Spinal cord (tissue), 10 donors: ENCODE measurements around the gene SCN2B. TPM values are rescaled to one million over a fixed set of nuclear protein-coding genes. Genes with fewer than 3 reads are reported as not detected.

ENCODE experiments used
- DNase-seq, 6 donors: peaks; one replicate each; pipeline versions ENCODE4 v3.0.0 to v3.0.0-alpha.2; 2013 to 2015; ENCODE audit warnings: low spot score in 6 of 6, low read depth in 4 of 6
- H3K27ac ChIP-seq: one replicate; pipeline ENCODE4 v1.5.1; 2013; ENCODE audit warnings: low read depth, low read length, control low read depth
- H3K27me3 ChIP-seq: one replicate; pipeline ENCODE4 v1.6.1; 2013; ENCODE audit warnings: low read length; ENCODE audit not compliant: control insufficient read depth, insufficient read depth
- H3K36me3 ChIP-seq: one replicate; pipeline ENCODE4 v1.6.1; 2013; ENCODE audit warnings: low read length; ENCODE audit not compliant: control insufficient read depth, insufficient read depth
- H3K4me1 ChIP-seq: one replicate; pipeline ENCODE4 v1.6.1; 2013; ENCODE audit warnings: low read length; ENCODE audit not compliant: control insufficient read depth, insufficient read depth
- H3K4me3 ChIP-seq: one replicate; pipeline ENCODE4 v1.5.1; 2013; ENCODE audit warnings: low read depth, low read length, control low read depth
- H3K9me3 ChIP-seq: one replicate; pipeline ENCODE4 v1.6.1; 2013; ENCODE audit warnings: low read length; ENCODE audit not compliant: control insufficient read depth, insufficient read depth
- WGBS: methylation state at CpG from one replicate; pipeline ENCODE4 v1.1.5; 2013; ENCODE audit warnings: missing lambda C conversion rate; ENCODE audit not compliant: insufficient coverage; 5-methylcytosine and 5-hydroxymethylcytosine counted together
- polyA plus RNA-seq, 2 donors: library from polyadenylated mRNA; unstranded; fragments of 120-200 nt; gene quantifications; one replicate each; pipeline ENCODE4 v1.2.1, GENCODE V29; 2013; ENCODE audit not compliant: insufficient read length in 2 of 2
- total RNA-seq, 2 donors: library from RNA; depleted of rRNA in 1 of 2; stranded (reverse); fragments of 120-200 nt in 1 of 2; fragments of >200 nt in 1 of 2; gene quantifications; one replicate each; pipeline versions ENCODE4 v1.2.3 to v1.2.4, GENCODE V29; 2013 to 2014
- donor health status: healthy.

Gene SCN2B
- total and polyA plus RNA-seq, 4 donors = 12.6 to 24.6 (median 14.4) TPM

GRCh38 chr11:118148856-118149255 lies 27.6 kb downstream of the SCN2B start:
- WGBS = no CpG with 5 or more reads among the region's 2 CpGs
- Histone ChIP-seq H3K9me3 (no peaks in the 10 kb centered on the region), H3K27me3 (peaks cover 21% of the 10 kb centered on the region), H3K27ac (no peak overlapping the region), H3K4me3 (no peak overlapping the region), H3K36me3 (no peaks in the 10 kb centered on the region), H3K4me1 (peaks cover 58% of the 10 kb centered on the region)
- DNase-seq = peak in 3 of 6 donors; percentile 40 to 65 (median 59)

- H3K27me3 ChIP-seq = peaks cover 17% of the 10 kb centered on the region
- H3K36me3 ChIP-seq = no peaks in the 10 kb centered on the region
- 62% methylated on average over 6 of the region's 8 CpGs for WGBS
- no peak for DNase-seq
- H3K4me3 ChIP-seq = no peak overlapping the region
- H3K4me1 ChIP-seq = peaks cover 52% of the 10 kb centered on the region
- no peaks in the 10 kb centered on the region for H3K9me3 ChIP-seq
- no peak overlapping the region for H3K27ac ChIP-seq
These were observed 28.2 kb downstream of the SCN2B start for GRCh38 chr11:118148240-118148639.

DNA sequence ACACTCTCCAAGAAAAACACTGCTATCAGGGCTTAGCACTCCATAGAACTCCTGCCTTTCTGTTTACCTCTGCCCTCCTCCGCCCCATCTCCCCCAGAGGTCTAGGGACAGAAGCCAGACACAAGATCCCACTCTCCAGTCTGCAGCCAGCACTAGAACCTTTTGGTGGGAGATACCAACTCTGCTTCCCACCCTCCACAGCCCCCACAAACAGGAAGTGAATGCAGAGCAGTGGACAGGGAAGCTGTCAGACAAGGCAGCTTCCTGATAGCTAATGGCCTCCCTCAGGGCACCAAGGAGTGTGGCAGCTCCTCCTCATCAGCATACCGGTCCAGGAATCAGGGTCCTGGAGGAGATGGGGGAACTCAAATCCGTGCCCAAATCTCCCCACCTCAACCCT lies 28.9 kb downstream of the SCN2B start:
- peaks cover 18% of the 10 kb centered on the region for H3K27me3 ChIP-seq

DNA sequence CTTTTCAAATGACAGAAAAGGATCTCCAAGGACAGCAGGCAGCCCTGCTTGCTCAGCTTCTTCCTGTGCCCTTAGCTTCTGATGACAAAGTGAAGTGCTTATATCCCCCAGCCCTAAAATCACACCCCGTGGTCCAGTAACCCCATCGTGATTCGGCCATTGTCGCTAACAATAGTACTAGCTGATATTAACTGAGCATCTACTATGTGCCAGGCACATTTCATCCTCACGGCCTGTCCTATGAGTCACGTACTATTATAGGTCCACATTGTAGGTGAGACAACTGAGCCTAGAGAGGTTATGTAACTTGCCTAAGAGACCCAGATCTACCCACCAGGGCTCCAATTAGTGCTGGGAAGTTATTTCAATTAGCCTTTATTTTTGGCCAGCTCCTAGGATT lies 29.9 kb downstream of the SCN2B start:
- H3K36me3 ChIP-seq = no peaks in the 10 kb centered on the region
- H3K9me3 ChIP-seq = no peaks in the 10 kb centered on the region
- no peak for DNase-seq
- 84% methylated on average over 3 of the region's 6 CpGs for WGBS
- no peak overlapping the region for H3K27ac ChIP-seq
- H3K4me3 ChIP-seq = no peak overlapping the region
- H3K4me1 ChIP-seq = peaks cover 40% of the 10 kb centered on the region
- peaks cover 15% of the 10 kb centered on the region for H3K27me3 ChIP-seq

More for the DNA sequence above, 28.9 kb downstream of the SCN2B start:
- Histone ChIP-seq H3K27ac (no peak overlapping the region), H3K4me3 (no peak overlapping the region), H3K36me3 (no peaks in the 10 kb centered on the region), H3K9me3 (no peaks in the 10 kb centered on the region), H3K4me1 (peaks cover 48% of the 10 kb centered on the region)
- WGBS = no CpG with 5 or more reads among the region's 3 CpGs
- no peak for DNase-seq

DNA sequence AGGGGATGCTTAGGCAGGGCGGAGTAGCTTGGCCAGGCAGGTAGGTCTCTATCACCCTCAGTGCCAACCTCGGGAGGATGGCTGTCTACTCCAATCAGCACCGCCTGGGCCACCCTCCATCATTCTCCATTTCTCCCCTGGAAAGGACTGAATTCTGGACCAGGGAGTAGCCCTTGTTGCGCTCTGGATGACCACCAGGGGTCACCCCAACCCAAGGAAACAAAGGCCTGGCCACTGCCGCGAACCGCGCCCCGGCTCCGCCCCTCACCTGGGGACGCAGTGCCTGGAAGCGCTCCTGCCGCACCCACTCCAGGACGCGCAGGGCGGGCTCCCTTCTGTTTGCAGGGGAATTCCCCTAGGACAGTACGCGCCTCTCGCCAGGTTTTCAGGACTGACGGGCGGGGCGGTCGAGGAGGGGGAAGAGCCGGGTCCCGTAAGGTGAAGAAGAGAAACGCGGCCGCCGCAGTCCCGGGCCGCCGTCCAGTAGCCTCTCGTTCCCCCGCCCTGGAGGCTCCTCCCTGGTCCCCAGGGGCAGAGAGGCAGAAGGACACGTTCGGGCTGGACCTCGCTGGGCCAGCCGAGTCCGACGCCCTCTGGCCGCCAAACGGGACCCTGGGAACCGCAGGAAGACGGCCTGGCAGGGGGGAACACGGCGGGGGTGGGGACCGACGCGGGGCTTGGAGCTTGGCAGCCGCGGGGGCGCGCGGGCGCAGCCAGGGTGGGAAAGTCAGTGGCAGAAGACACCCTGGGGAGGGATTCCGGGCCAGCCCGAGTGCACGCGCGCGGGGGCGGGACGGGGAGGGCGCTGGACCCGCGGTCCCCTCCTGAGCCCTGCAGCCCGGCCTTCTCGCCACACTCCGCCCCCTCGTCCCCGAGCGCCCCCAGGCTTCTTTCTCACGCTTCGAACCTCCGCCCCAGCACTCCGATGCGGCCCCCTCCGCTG lies 30.9 kb downstream of the SCN2B start:
- peak overlapping the region; percentile 75 for H3K4me3 ChIP-seq
- peaks cover 2% of the 10 kb centered on the region for H3K36me3 ChIP-seq
- H3K9me3 ChIP-seq = no peaks in the 10 kb centered on the region
- no peak overlapping the region for H3K27ac ChIP-seq
- peaks cover 34% of the 10 kb centered on the region for H3K4me1 ChIP-seq
- WGBS = under 1% methylated on average over 74 of the region's 78 CpGs
- DNase-seq = peak; percentile 50 to 94 (median 69)
- H3K27me3 ChIP-seq = peaks cover 11% of the 10 kb centered on the region

GRCh38 chr11:118144301-118145268 lies 31.9 kb downstream of the SCN2B start:
- H3K27ac ChIP-seq = no peak overlapping the region

GRCh38 chr11:118143661-118144185 lies 32.7 kb downstream of the SCN2B start:
- H3K36me3 ChIP-seq = peaks cover 4% of the 10 kb centered on the region
- H3K4me1 ChIP-seq = peaks cover 23% of the 10 kb centered on the region
- peaks cover 14% of the 10 kb centered on the region for H3K27me3 ChIP-seq
- H3K4me3 ChIP-seq = no peak overlapping the region
- DNase-seq = no peak
- H3K9me3 ChIP-seq = no peaks in the 10 kb centered on the region
- 78% methylated on average over 6 of the region's 12 CpGs for WGBS
- no peak overlapping the region for H3K27ac ChIP-seq

More at GRCh38 chr11:118144301-118145268, 31.9 kb downstream of the SCN2B start:
- peaks cover 30% of the 10 kb centered on the region for H3K4me1 ChIP-seq
- H3K4me3 ChIP-seq = peak overlapping the region; percentile 75
- WGBS = 62% methylated on average over 8 of the region's 20 CpGs
- peaks cover 2% of the 10 kb centered on the region for H3K36me3 ChIP-seq
- no peaks in the 10 kb centered on the region for H3K9me3 ChIP-seq
- peak in 2 of 6 donors; percentile 3 to 43 for DNase-seq
- H3K27me3 ChIP-seq = peaks cover 14% of the 10 kb centered on the region

GRCh38 chr11:118142809-118143208 lies 33.6 kb downstream of the SCN2B start:
- no peak overlapping the region for H3K4me3 ChIP-seq
- H3K27ac ChIP-seq = no peak overlapping the region
- peaks cover 5% of the 10 kb centered on the region for H3K36me3 ChIP-seq
- peaks cover 15% of the 10 kb centered on the region for H3K4me1 ChIP-seq
- H3K27me3 ChIP-seq = peaks cover 14% of the 10 kb centered on the region
- DNase-seq = no peak
- no peaks in the 10 kb centered on the region for H3K9me3 ChIP-seq
- 53% methylated on average over 6 of the region's 6 CpGs for WGBS

- Histone ChIP-seq H3K9me3 (no peaks in the 10 kb centered on the region), H3K27ac (no peak overlapping the region), H3K4me3 (no peak overlapping the region), H3K4me1 (peaks cover 15% of the 10 kb centered on the region), H3K36me3 (peaks cover 8% of the 10 kb centered on the region), H3K27me3 (peaks cover 14% of the 10 kb centered on the region)
- 57% methylated on average over 2 of the region's 2 CpGs for WGBS
- no peak for DNase-seq
These were observed 34.4 kb downstream of the SCN2B start for GRCh38 chr11:118142081-118142480.
